H1 (cell line): ENCODE data around the gene PRSS3. TPM values are rescaled to one million over a fixed set of nuclear protein-coding genes. Genes with fewer than 3 reads are reported as not detected.

Experiments used
- CTCF ChIA-PET: fragments of 300-600 bp; sonication (Branson Sonifier 250); formaldehyde crosslinking; loops from one replicate; lab custom pipeline; 2021; ENCODE audit not compliant: partially characterized antibody; lab: Charles Lee
- POLR2A ChIA-PET: fragments of 300-600 bp; sonication (Branson Sonifier 250); formaldehyde crosslinking; loops from one replicate; lab custom pipeline; 2021; ENCODE audit warnings: inconsistent platforms; ENCODE audit not compliant: partially characterized antibody; lab: Charles Lee
- DNase-seq, 2 experiments: peaks; one replicate each; pipeline versions ENCODE4 v3.0.0 to v3.0.0-alpha.2; 2010 to 2022; ENCODE audit warnings: low spot score in 2 of 2, low read depth in 1 of 2, mixed read lengths in 1 of 2
- FAIRE-seq: peaks from 2 replicates; lab custom pipeline; 2011; peaks lifted over from hg19 to GRCh38; lab: Jason Lieb, UNC
- H2AFZ ChIP-seq: 2 replicates; pipeline ENCODE4 v1.8.1; 2012; ENCODE audit warnings: low read length, inconsistent platforms
- H2AK5ac ChIP-seq: 2 replicates; pipeline ENCODE4 v1.6.1; 2013; ENCODE audit warnings: low read depth, low read length
- H2BK120ac ChIP-seq: replicated peaks from 2 replicates; pipeline ENCODE3; 2013; ENCODE audit warnings: low read depth, low read length, inconsistent platforms
- H2BK12ac ChIP-seq: 2 replicates; pipeline ENCODE4 v1.6.1; 2013; ENCODE audit warnings: low read depth, low read length
- H2BK15ac ChIP-seq: 2 replicates; pipeline ENCODE4 v1.6.1; 2013; ENCODE audit warnings: low read length
- H2BK20ac ChIP-seq: 2 replicates; pipeline ENCODE4 v1.6.1; 2013; ENCODE audit warnings: low read length
- H2BK5ac ChIP-seq: 2 replicates; pipeline ENCODE4 v1.6.1; 2013; ENCODE audit warnings: low read depth, low read length
- H3K14ac ChIP-seq: 2 replicates; pipeline ENCODE4 v1.6.1; 2013; ENCODE audit warnings: inconsistent platforms; ENCODE audit not compliant: insufficient read length
- H3K18ac ChIP-seq: 2 replicates; pipeline ENCODE4 v1.6.1; 2013; ENCODE audit warnings: low read length; ENCODE audit errors: extremely low read depth
- H3K23ac ChIP-seq: 2 replicates; pipeline ENCODE4 v1.6.1; 2013; ENCODE audit warnings: inconsistent platforms; ENCODE audit not compliant: insufficient read length
- H3K23me2 ChIP-seq: 2 replicates; pipeline ENCODE4 v1.6.1; 2013; ENCODE audit warnings: low read depth, low read length
- H3K27ac ChIP-seq: 2 replicates; pipeline ENCODE4 v1.6.1; 2011; ENCODE audit warnings: low read depth, low read length, inconsistent platforms
- H3K27me3 ChIP-seq, 4 experiments: replicated peaks in 1 of 4; 1 replicate in 1 of 4; 2 replicates in 3 of 4; pipeline versions ENCODE4 v1.6.1 to v1.8.1; 2011 to 2013; ENCODE audit warnings: low read length in 3 of 4, mild to moderate bottlenecking in 3 of 4, inconsistent platforms in 2 of 4, mixed read lengths in 2 of 4, moderate library complexity in 1 of 4; ENCODE audit not compliant: control insufficient read depth in 3 of 4, insufficient read depth in 3 of 4; ENCODE audit errors: extremely low read depth in 1 of 4
- H3K36me3 ChIP-seq, 4 experiments: 2 replicates each; pipeline versions ENCODE4 v1.6.1 to v1.8.1; 2011 to 2013; ENCODE audit warnings: mild to moderate bottlenecking in 4 of 4, low read length in 3 of 4, moderate library complexity in 2 of 4, control low read depth in 1 of 4, inconsistent platforms in 1 of 4; ENCODE audit not compliant: insufficient read depth in 4 of 4, control insufficient read depth in 2 of 4
- H3K4ac ChIP-seq: replicated peaks from 2 replicates; pipeline ENCODE3; 2013; ENCODE audit warnings: low read length, low read depth, mixed read lengths, inconsistent platforms; ENCODE audit not compliant: insufficient read length
- H3K4me1 ChIP-seq, 4 experiments: replicated peaks in 1 of 4; 1 replicate in 1 of 4; 2 replicates in 3 of 4; pipeline versions ENCODE4 v1.6.1 to v1.8.1; 2011 to 2013; ENCODE audit warnings: low read length in 3 of 4, inconsistent platforms in 2 of 4, mixed read lengths in 1 of 4; ENCODE audit not compliant: insufficient read depth in 4 of 4, control insufficient read depth in 3 of 4
- H3K4me2 ChIP-seq, 2 experiments: 2 replicates each; pipeline versions ENCODE4 v1.6.1 to v1.8.1; 2011 to 2013; ENCODE audit warnings: low read depth in 2 of 2, low read length in 2 of 2, control low read depth in 1 of 2, inconsistent platforms in 1 of 2, mild to moderate bottlenecking in 1 of 2; ENCODE audit not compliant: insufficient read depth in 1 of 2
- H3K4me3 ChIP-seq, 4 experiments: fragments of 200-600, 300-600 bp in 1 of 4; sonication (generic), shearing (Covaris generic), sonication (Bioruptor Twin) in 1 of 4; 2 replicates each; pipeline versions ENCODE4 v1.5.1 to v1.8.1; 2011 to 2016; ENCODE audit warnings: low read length in 4 of 4, low read depth in 3 of 4, control low read depth in 2 of 4, inconsistent platforms in 2 of 4, mild to moderate bottlenecking in 2 of 4, mixed read lengths in 1 of 4, moderate library complexity in 1 of 4; ENCODE audit not compliant: insufficient read depth in 2 of 4; ENCODE audit errors: extremely low read depth in 1 of 4
- H3K56ac ChIP-seq: replicated peaks from 2 replicates; pipeline ENCODE3; 2013; ENCODE audit warnings: low read depth, mild to moderate bottlenecking, mixed read lengths, low read length, inconsistent platforms; ENCODE audit not compliant: insufficient read length
- H3K79me1 ChIP-seq: 2 replicates; pipeline ENCODE4 v1.6.1; 2013; ENCODE audit warnings: low read depth, low read length, control low read depth
- H3K79me2 ChIP-seq, 2 experiments: 2 replicates each; pipeline versions ENCODE4 v1.6.1 to v1.8.1; 2012 to 2013; ENCODE audit warnings: low read length in 2 of 2, mild to moderate bottlenecking in 2 of 2, inconsistent platforms in 1 of 2; ENCODE audit not compliant: insufficient read depth in 2 of 2, control insufficient read depth in 1 of 2
- H3K9ac ChIP-seq, 4 experiments: replicated peaks in 1 of 4; 1 replicate in 1 of 4; 2 replicates in 3 of 4; pipeline versions ENCODE4 v1.6.1 to v1.8.1; 2011 to 2013; ENCODE audit warnings: low read depth in 3 of 4, low read length in 3 of 4, control low read depth in 2 of 4, mild to moderate bottlenecking in 2 of 4, moderate library complexity in 2 of 4, inconsistent platforms in 1 of 4; ENCODE audit errors: extremely low read depth in 1 of 4
- H3K9me3 ChIP-seq, 2 experiments: 2 replicates each; pipeline versions ENCODE4 v1.6.1 to v1.8.1; 2012 to 2013; ENCODE audit warnings: mild to moderate bottlenecking in 2 of 2, moderate library complexity in 2 of 2, control low read depth in 1 of 2, inconsistent platforms in 1 of 2, low read depth in 1 of 2, low read length in 1 of 2, mixed read lengths in 1 of 2; ENCODE audit not compliant: insufficient read depth in 2 of 2
- H4K20me1 ChIP-seq, 2 experiments: replicated peaks in 1 of 2; 2 replicates each; pipeline versions ENCODE3 to v1.8.1; 2011 to 2013; ENCODE audit warnings: inconsistent platforms in 2 of 2, low read length in 2 of 2, mild to moderate bottlenecking in 1 of 2; ENCODE audit not compliant: insufficient read depth in 2 of 2, control insufficient read depth in 1 of 2
- H4K5ac ChIP-seq: 2 replicates; pipeline ENCODE4 v1.6.1; 2013; ENCODE audit warnings: low read length, low read depth, mixed read lengths, inconsistent platforms; ENCODE audit not compliant: insufficient read length
- H4K8ac ChIP-seq: 2 replicates; pipeline ENCODE4 v1.8.0; 2013; ENCODE audit warnings: mild to moderate bottlenecking, moderate library complexity, low read length, inconsistent platforms; ENCODE audit not compliant: insufficient read depth; ENCODE audit errors: extremely low read depth
- H4K91ac ChIP-seq: replicated peaks from 2 replicates; pipeline ENCODE3; 2013; ENCODE audit warnings: low read length, mixed read lengths, inconsistent platforms; ENCODE audit not compliant: insufficient read length
- EGR1 ChIP-seq: IDR thresholded peaks from 2 replicates; pipeline ENCODE4 v1.6.1; 2011; ENCODE audit warnings: low read depth, low read length, borderline replicate concordance
- ZNF274 ChIP-seq: IDR thresholded peaks from 2 replicates; pipeline ENCODE4 v1.7.0; 2012; ENCODE audit warnings: low read length, borderline replicate concordance; ENCODE audit errors: extremely low read depth
- WGBS, 2 experiments: shearing (Covaris generic) in 1 of 2; methylation state at CpG; one replicate each; pipeline versions ENCODE4 v1.1.6 to v1.1.7; 2013 to 2015; ENCODE audit warnings: low lambda C conversion rate in 2 of 2, mixed read lengths in 2 of 2, inconsistent platforms in 1 of 2, low coverage in 1 of 2, missing lambda C conversion rate in 1 of 2; ENCODE audit not compliant: insufficient replicate concordance in 2 of 2, insufficient coverage in 1 of 2, insufficient read length in 1 of 2; ENCODE audit errors: extremely low coverage in 1 of 2, missing lambda C conversion rate in 1 of 2; 5-methylcytosine and 5-hydroxymethylcytosine counted together
- polyA plus RNA-seq, 7 experiments: library from polyadenylated mRNA; depleted of rRNA in 3 of 7; stranded (reverse) in 5 of 7; unstranded in 2 of 7; fragments of >200 nt in 5 of 7; fragments of 200-250 nt in 2 of 7; gene quantifications; 1 replicate in 5 of 7; 2 replicates in 1 of 7; 4 replicates in 1 of 7; pipeline versions ENCODE4 v1.2.1 to v1.2.3, GENCODE V29; 2011 to 2013; ENCODE audit warnings: missing spikeins in 2 of 7, mixed read lengths in 2 of 7
- total RNA-seq: library from RNA; stranded (reverse); fragmentation: NEBNext Ultra II Directional; extraction: Animal tissue kit (Norgen Biotek cat#: 25700); gene quantifications from 2 replicates; pipeline ENCODE4 v1.2.1, GENCODE V29; 2021

The PRSS3 gene
- total and polyA plus RNA-seq, 2 of the 8 experiments (the other 6 are each of a cell fraction or from before 2014, with no cell fraction given) = 0.12 TPM; not detected in 1

DNA sequence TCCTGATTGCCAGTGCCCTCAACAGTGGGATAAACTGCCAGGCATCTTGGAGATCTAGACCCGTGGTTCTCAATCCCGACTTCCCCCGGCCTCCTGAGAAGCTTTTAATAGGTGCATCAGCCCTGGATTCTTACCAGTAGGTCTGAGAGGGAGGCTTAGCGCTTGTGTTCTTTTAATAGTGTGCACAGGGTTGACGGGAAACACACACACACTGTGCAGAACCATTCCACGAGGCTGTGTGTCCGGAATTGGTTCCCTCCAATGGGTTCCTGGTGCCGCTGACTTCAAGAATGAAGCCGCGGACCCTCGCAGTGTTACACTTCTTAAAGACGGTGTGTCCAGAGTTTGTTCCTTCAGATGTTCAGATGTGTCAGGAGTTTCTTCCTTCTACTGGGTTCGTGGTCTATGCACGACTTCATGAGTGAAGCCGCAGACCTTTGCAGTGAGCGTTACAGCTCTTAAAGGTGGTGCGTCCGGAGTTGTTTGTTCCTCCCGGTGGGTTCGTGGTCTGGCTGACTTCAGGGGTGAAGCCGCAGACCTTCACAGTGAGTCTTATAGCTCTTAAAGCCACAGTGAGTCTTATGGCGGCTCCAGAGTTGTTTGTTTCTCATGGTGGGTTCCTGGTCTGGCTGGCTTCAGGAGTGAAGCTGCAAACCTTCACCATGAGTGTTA, 46.6 kb upstream of the PRSS3 start:
- DNase-seq = no peak
- WGBS, 2 experiments = 90% methylated on average over 22 of the region's 22 CpGs; no CpG with 5 or more reads in 1 of the 2 experiments
- Histone ChIP-seq H4K5ac (no peak overlapping the region), H3K23me2 (no peaks in the 10 kb centered on the region), H3K4me2 (no peak overlapping the region), H3K9ac (no peak overlapping the region), H3K14ac (no peak overlapping the region), H2BK20ac (no peak overlapping the region), H2BK15ac (no peak overlapping the region), H3K27me3 (no peaks in the 10 kb centered on the region; a peak in 1 of 7 replicates), H2BK5ac (no peak overlapping the region), H3K18ac (no peak overlapping the region)
- no peak for TF ChIP-seq EGR1
- no peak for TF ChIP-seq ZNF274
- TF ChIP-seq, all 59 proteins: peak for 0
- Histone ChIP-seq H3K23ac (no peak overlapping the region), H4K8ac (no peak overlapping the region), H4K91ac (no peak overlapping the region), H3K4ac (no peak overlapping the region), H3K36me3 (no peaks in the 10 kb centered on the region), H2BK12ac (no peak overlapping the region), H3K56ac (no peak overlapping the region), H3K79me1 (no peaks in the 10 kb centered on the region), H3K79me2 (no peaks in the 10 kb centered on the region), H3K9me3 (no peaks in the 10 kb centered on the region), H3K4me1 (no peaks in the 10 kb centered on the region), H2AFZ (no peak overlapping the region), H2BK120ac (no peak overlapping the region), H3K27ac (no peak overlapping the region), H4K20me1 (no peaks in the 10 kb centered on the region), H3K4me3 (no peak overlapping the region), H2AK5ac (no peak overlapping the region)
- CTCF ChIA-PET = interaction anchor here (0.6 to 5.6 kb wide), 8 partner anchors 11 to 514 kb away, joined by 3 to 30 read pairs (median 4); no protein-coding TSS in a partner anchor
- POLR2A ChIA-PET = no interaction called here
- no peak for FAIRE-seq
